GM18511 (cell line): ENCODE data around the gene MTHFD1.

Source experiments
- ATAC-seq: cut with Tn5 transposase; IDR thresholded peaks from one replicate; pipeline ENCODE4 v1.9.1; 2021; ENCODE audit warnings: mild to moderate bottlenecking, moderate library complexity; ENCODE audit not compliant: unreplicated experiment

Gene MTHFD1

GRCh38 chr14:64444984-64445845, 57.1 kb downstream of the MTHFD1 start:
- ATAC-seq = peak; percentile 99

- ATAC-seq = no peak
Measured at GRCh38 chr14:64447876-64448670, 59.9 kb downstream of the MTHFD1 start.

GRCh38 chr14:64450255-64450654, 62.1 kb downstream of the MTHFD1 start:
- ATAC-seq = no peak

- no peak for ATAC-seq
Measured at GRCh38 chr14:64454671-64455070, 66.5 kb downstream of the MTHFD1 start.

- ATAC-seq = no peak
Measured at GRCh38 chr14:64459405-64460136, 71.4 kb downstream of the MTHFD1 start.

GRCh38 chr14:64461221-64461620, 73.1 kb downstream of the MTHFD1 start:
- ATAC-seq = no peak

- ATAC-seq = peak; percentile 48
Measured at GRCh38 chr14:64463195-64463594, 75.0 kb downstream of the MTHFD1 start.

- ATAC-seq = no peak
Measured at GRCh38 chr14:64463873-64464272, 75.7 kb downstream of the MTHFD1 start.

- ATAC-seq = peak; percentile 5
Measured at GRCh38 chr14:64464651-64465050, 76.5 kb downstream of the MTHFD1 start.

- ATAC-seq = peak; percentile 67
Measured at GRCh38 chr14:64465191-64465822, 77.2 kb downstream of the MTHFD1 start, which contains the start of gene AKAP5. Gene AKAP5 (plus strand): TSS chr14:64465499. CDS start chr14:64468395, 2,896 bp downstream.

- ATAC-seq = peak; percentile 11
Measured at GRCh38 chr14:64465831-64466554, 77.8 kb downstream of the MTHFD1 start.

GRCh38 chr14:64467101-64467500, 78.9 kb downstream of the MTHFD1 start:
- no peak for ATAC-seq

GRCh38 chr14:64467566-64467965, 79.4 kb downstream of the MTHFD1 start:
- ATAC-seq = no peak

- no peak for ATAC-seq
Measured at GRCh38 chr14:64468451-64468850, 80.3 kb downstream of the MTHFD1 start.

GRCh38 chr14:64474041-64474440, 85.9 kb downstream of the MTHFD1 start:
- no peak for ATAC-seq

GRCh38 chr14:64474698-64475097, 86.5 kb downstream of the MTHFD1 start:
- no peak for ATAC-seq

GRCh38 chr14:64475585-64476273, 87.6 kb downstream of the MTHFD1 start:
- no peak for ATAC-seq

- no peak for ATAC-seq
Measured at GRCh38 chr14:64476438-64476837, 88.3 kb downstream of the MTHFD1 start.

GRCh38 chr14:64478634-64479250, 90.6 kb downstream of the MTHFD1 start:
- no peak for ATAC-seq
